HG03196 (cell line): ENCODE data around the gene MTNR1B.

Source experiments
- ATAC-seq: cut with Tn5 transposase; IDR thresholded peaks from one replicate; pipeline ENCODE4 v1.9.1; 2021; ENCODE audit not compliant: unreplicated experiment

Gene MTNR1B

GRCh38 chr11:92969634-92970347 lies at the start of gene MTNR1B:
Gene MTNR1B, plus strand, starts transcription at chr11:92969651. Its CDS starts 75 bp downstream, at chr11:92969726.
- no peak for ATAC-seq

- ATAC-seq = no peak
Observed at GRCh38 chr11:92920331-92920730, 49.1 kb upstream of the MTNR1B start.

- no peak for ATAC-seq
Observed at GRCh38 chr11:92922731-92923130, 46.7 kb upstream of the MTNR1B start.

DNA sequence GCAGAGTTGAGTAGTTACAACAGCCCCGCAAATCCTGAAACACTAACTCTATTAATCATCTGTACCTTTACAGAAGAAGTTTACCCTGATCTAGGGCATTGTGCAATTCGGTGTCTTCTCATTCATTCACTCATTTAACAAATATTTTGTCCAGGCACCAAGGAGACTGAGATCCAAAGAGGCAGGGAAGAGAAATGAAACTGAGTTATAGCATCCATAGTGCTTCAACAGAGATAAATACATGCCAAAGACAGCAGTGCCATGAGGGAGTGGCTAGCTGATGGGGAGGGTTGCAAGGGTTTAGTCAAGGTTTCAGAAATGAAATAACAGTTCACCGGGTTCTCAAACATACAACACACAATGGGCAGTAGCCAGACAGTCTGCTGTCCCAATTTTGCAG lies 40.2 kb upstream of the MTNR1B start:
- ATAC-seq = no peak

DNA sequence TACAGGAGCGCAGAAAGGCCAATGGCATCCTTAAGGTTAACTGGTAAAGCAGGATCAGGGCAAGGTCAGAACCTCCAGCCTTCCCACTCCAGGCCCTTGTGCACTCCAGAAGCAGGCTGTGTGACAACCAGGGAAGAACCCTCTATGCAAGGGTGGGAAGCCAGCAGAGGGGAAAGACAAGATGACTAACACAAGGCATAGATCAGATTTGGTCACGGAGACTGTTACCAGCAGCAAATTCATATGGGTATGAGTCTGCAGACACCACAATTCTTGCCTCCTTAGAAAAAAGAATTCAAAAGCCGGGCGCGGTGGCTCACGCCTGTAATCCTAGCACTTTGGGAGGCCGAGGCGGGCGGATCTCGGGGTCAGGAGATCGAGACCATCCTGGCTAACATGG lies 39.8 kb upstream of the MTNR1B start:
- ATAC-seq = no peak

- no peak for ATAC-seq
Observed at GRCh38 chr11:92931746-92932422, 37.6 kb upstream of the MTNR1B start.

DNA sequence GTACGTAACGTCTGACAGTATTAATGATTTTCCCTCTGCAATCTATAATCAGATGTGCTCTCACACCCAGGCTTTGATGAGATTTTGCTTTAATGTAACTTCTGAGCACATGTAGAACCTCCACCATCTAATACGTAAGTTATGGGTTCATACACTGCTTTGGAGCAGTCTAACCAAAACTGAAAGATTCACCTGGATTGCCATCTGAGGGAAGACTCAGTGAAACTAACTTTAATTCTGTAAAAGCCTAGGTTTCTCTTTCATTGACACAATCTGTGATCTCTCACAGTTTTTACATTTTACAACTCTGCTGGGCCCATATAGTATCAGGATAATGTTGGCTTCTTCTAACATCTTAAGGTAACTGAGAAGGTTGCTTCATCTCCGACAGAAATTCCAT lies 30.1 kb upstream of the MTNR1B start:
- ATAC-seq = no peak

DNA sequence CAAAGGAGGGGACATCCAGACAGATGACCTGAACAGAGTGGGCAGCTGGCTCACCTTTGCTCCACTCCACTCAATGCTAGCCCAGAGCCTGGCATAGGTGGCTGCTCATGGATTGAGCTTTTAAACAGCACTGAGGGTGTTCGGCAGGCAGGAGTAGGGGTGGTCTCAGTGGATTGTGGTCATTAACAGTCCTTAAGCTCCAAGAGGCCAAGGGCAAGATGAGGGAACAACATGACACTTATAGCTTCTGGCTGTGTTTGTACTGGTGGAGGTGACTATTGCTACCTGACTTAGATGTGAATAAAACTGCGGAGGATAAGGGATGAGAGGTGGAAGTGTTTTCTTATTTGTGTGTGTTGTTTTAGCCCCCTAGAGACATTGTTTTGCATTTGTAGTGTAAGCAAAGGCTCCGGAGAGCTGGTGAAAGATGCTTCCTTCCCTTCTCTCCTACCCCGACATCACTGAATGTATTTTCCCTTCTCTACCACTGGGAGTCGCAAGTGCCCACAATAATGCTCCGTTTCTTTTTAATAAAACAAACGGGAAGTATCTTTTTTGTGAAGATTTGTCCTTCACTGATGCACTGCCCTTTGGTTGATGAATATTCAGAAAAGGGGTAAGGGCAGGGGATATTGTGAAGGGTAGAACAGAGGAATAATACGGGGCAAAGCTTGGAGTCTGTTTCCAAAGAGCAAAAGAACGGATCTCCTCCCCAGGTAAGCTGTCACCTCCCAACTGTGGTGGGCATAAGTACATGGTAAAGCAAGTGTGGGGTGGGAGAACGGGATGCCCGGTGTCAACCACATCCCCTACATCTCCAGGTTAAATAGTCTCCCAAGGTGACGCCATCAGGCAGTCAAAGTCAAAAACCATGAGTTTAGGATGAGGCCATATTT lies 27.5 kb upstream of the MTNR1B start:
- ATAC-seq = no peak

- ATAC-seq = no peak
Observed at GRCh38 chr11:92946707-92947106, 22.7 kb upstream of the MTNR1B start.

DNA sequence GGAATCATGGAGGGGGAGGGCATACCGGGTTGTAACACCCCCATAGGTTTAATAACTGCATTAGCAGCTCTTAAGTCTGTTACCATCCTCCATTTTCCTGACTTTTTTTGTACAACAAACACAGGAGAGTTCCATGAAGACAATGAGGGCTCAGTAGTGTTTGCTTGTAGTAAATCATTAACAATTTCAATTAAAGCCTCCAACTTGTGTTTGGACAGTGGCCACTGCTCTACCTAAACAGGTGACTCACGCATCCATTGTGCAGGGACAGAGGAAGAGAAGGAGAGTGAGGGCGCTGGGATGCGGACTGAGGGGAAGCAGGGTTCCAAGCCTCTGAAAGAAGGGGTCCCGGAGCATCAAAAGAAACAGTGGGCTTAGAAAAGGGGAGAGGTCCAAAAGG lies 21.3 kb upstream of the MTNR1B start:
- ATAC-seq = no peak

DNA sequence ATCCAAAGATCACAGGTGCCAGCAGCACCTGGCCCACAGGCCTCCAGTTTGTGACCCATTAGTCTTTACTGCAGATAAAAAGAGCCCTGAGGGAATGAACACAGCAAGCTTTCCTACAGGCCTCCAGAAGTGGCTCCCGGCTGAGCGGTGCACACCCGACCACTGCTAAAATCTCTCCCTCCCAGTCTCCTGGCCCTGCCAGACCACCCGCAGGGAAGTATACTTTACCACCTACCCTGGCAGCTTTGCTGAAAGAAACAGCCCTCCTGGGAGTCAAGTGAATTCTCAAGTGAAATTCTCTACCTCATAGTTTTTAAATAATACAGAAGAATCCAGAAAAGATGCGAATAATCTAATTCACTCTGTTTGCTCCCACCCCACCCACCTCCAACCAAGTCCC lies 15.4 kb upstream of the MTNR1B start:
- ATAC-seq = no peak

DNA sequence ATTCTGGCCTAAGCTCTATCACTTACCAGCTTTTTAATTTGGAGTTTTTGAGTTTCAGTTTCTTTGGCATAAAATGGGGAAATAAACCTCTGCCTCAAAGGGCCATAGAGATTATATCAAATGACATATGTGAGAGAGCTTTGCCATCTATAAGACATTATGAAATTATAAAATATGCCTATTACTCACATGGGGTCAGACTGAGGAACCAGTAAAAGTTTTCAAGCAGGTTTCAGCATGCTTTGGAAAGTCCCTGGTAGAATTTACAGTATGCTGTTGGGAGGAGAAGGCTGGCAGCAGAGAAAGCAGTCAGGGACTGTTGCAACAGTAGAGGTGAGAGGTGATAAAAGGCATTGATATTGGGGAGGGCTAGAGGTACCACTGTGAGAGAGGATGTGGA lies 13.6 kb upstream of the MTNR1B start:
- ATAC-seq = no peak

GRCh38 chr11:92960886-92961285 lies 8.6 kb upstream of the MTNR1B start:
- ATAC-seq = no peak

GRCh38 chr11:92962446-92962845 lies 7.0 kb upstream of the MTNR1B start:
- no peak for ATAC-seq

DNA sequence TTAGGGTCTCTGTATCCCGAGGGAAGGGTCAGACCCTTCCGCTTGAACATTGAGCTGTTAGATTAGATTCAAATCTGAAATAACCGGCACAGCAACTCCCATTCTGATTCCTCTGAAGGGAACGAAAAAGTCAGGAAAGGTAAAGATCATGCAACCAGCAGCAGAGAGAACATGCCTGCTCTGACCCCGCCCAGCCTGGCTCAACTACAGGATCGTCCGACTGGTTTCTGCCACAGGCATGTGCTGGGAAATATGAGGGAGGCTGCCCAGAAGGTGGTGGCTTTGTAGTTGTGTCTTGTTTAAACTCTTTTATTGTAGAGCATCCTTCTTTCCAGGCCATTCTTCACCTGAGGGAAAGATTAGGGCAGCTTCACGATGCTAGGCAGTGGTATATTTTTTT lies 5.0 kb upstream of the MTNR1B start:
- ATAC-seq = no peak

GRCh38 chr11:92965196-92965595 lies 4.3 kb upstream of the MTNR1B start:
- ATAC-seq = no peak

- no peak for ATAC-seq
Observed at GRCh38 chr11:92967178-92967577, 2.3 kb upstream of the MTNR1B start.

DNA sequence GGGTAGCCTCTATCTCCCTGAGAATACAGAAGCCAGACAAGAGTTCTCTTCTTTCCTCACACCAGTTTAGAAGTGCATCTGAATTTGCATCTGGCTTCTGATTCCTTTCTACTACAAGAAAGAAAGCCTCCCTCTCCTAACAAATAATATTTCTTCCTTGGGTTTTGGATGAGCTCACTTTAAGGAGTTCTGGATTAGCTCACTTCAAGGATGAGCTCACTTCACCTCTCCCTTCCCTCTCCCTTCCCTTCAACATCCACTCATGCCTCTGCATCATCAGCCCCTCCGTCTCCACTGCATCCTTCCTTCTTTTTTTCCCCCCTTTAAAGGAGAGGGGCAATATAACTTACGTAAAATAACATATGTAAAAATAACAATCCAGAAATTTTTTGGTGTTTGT lies 1.6 kb upstream of the MTNR1B start:
- no peak for ATAC-seq

DNA sequence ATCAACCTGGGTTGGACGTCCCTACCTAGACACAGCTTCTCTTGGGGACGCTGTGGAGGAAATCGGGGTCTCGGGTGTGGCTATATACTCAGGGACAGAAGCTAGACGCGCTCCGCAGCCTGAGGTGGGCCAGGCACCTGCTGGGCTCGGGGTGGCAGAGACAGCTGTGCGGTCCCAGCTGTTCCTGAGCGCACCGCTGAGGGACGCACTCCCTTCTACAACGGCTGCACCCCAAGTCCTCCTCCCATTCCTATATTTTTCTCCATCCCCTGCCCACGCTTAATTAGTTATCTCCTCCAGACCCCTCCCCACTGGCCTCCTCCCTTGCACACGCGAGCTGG lies 188 bp upstream of the MTNR1B start:
- no peak for ATAC-seq

- ATAC-seq = no peak
Observed at GRCh38 chr11:92972248-92972647, 2.8 kb downstream of the MTNR1B start.

GRCh38 chr11:92975285-92975684 lies 5.8 kb downstream of the MTNR1B start:
- ATAC-seq = no peak

- ATAC-seq = no peak
Observed at GRCh38 chr11:92976681-92977080, 7.2 kb downstream of the MTNR1B start.
